ENCODE measurements around the gene AARS1. TPM values are rescaled to one million over a fixed set of nuclear protein-coding genes. Genes with fewer than 3 reads are reported as not detected.
"Not testable (repeated sequence)": the region's sequence is repeated elsewhere in the genome, so short reads cannot be mapped to it uniquely, and the experiment has no call there.

The AARS1 gene
- total RNA-seq, 2 experiments from 2014 or later = 237 to 238 TPM

- no peak overlapping the region for H3K27ac Mint-ChIP-seq
- CTCF ChIA-PET = interaction anchor here (0.6 kb wide), 1 partner anchor 226 kb away, joined by 3 read pairs; no protein-coding TSS in a partner anchor
- H3K4me3 Mint-ChIP-seq = no peak overlapping the region
- DNase-seq = no peak
- peaks cover 21% of the 10 kb centered on the region for H3K36me3 Mint-ChIP-seq (ENCODE audit: low read depth)
- peaks cover 50% of the 10 kb centered on the region for H3K4me1 Mint-ChIP-seq (ENCODE audit: low read depth)
- H3K9me3 Mint-ChIP-seq = peaks cover 10% of the 10 kb centered on the region
- intact Hi-C loops (cut with micrococcal nuclease) = no loop called here
- no peaks in the 10 kb centered on the region for H3K27me3 Mint-ChIP-seq (ENCODE audit: low read depth)
Measured at GRCh38 chr16:70301121-70301520, 11.8 kb upstream of the AARS1 start.

GRCh38 chr16:70298988-70299938, 10.0 kb upstream of the AARS1 start, which contains the start of gene DDX19B:
Gene DDX19B (plus strand): TSS chr16:70299186. CDS start chr16:70299298, 112 bp downstream.
- intact Hi-C loops (cut with micrococcal nuclease) = loop anchor here (1.0 kb wide), 2 partner anchors 10 to 47 kb away; partner anchors contain the start of genes AARS1 and DDX19A
- H3K4me1 Mint-ChIP-seq (ENCODE audit: low read depth) = peaks cover 41% of the 10 kb centered on the region
- H3K27me3 Mint-ChIP-seq (ENCODE audit: low read depth) = no peaks in the 10 kb centered on the region
- H3K9me3 Mint-ChIP-seq = peaks cover 10% of the 10 kb centered on the region
- peak within 1 kb of the TSS; percentile 89 for H3K4me3 Mint-ChIP-seq
- peak; percentile 78 for DNase-seq
- H3K27ac Mint-ChIP-seq = peak within 1 kb of the TSS; percentile 92
- H3K36me3 Mint-ChIP-seq (ENCODE audit: low read depth) = peaks cover 21% of the 10 kb centered on the region
- CTCF ChIA-PET = interaction anchor here (0.7 to 2.1 kb wide), 5 partner anchors 11 to 48 kb away, joined by 3 to 14 read pairs (median 4); partner anchors contain the start of genes DDX19A and EXOSC6

GRCh38 chr16:70295634-70296033, 6.3 kb upstream of the AARS1 start:
- intact Hi-C loops (cut with micrococcal nuclease) = no loop called here
- Mint-ChIP-seq H3K4me3 (no peak overlapping the region), H3K27ac (no peak overlapping the region), H3K9me3 (no peaks in the 10 kb centered on the region), H3K4me1 (ENCODE audit: low read depth) (peaks cover 24% of the 10 kb centered on the region), H3K36me3 (ENCODE audit: low read depth) (peaks cover 2% of the 10 kb centered on the region), H3K27me3 (ENCODE audit: low read depth) (no peaks in the 10 kb centered on the region)
- no peak for DNase-seq
- CTCF ChIA-PET = interaction anchor here (0.7 kb wide), 1 partner anchor 101 kb away, joined by 5 read pairs; no protein-coding TSS in a partner anchor

GRCh38 chr16:70294385-70295025, 5.2 kb upstream of the AARS1 start:
- DNase-seq = no peak
- no peaks in the 10 kb centered on the region for H3K36me3 Mint-ChIP-seq (ENCODE audit: low read depth)
- H3K27me3 Mint-ChIP-seq (ENCODE audit: low read depth) = no peaks in the 10 kb centered on the region
- H3K4me1 Mint-ChIP-seq (ENCODE audit: low read depth) = peaks cover 20% of the 10 kb centered on the region
- CTCF ChIA-PET = no interaction called here
- H3K27ac Mint-ChIP-seq = no peak overlapping the region
- H3K4me3 Mint-ChIP-seq = no peak overlapping the region
- intact Hi-C loops (cut with micrococcal nuclease) = no loop called here
- no peaks in the 10 kb centered on the region for H3K9me3 Mint-ChIP-seq

- H3K9me3 Mint-ChIP-seq; DNase-seq; H3K27ac Mint-ChIP-seq; H3K27me3 Mint-ChIP-seq (ENCODE audit: low read depth); intact Hi-C loops (cut with micrococcal nuclease); H3K4me3 Mint-ChIP-seq: not testable (repeated sequence)
- peaks cover 17% of the 10 kb centered on the region for H3K36me3 Mint-ChIP-seq (ENCODE audit: low read depth)
- peaks cover 22% of the 10 kb centered on the region for H3K4me1 Mint-ChIP-seq (ENCODE audit: low read depth)
- CTCF ChIA-PET = interaction anchor here (0.6 kb wide), 2 partner anchors 286 to 1414 kb away, joined by 3 to 5 read pairs; no protein-coding TSS in a partner anchor
Measured at GRCh38 chr16:70292148-70292547, 2.8 kb upstream of the AARS1 start.

- Mint-ChIP-seq H3K9me3 (no peaks in the 10 kb centered on the region), H3K4me3 (no peak overlapping the region), H3K27ac (peak overlapping the region; percentile 99)
Measured at GRCh38 chr16:70290949-70291519, 1.7 kb upstream of the AARS1 start.

GRCh38 chr16:70287304-70287971, 1.9 kb downstream of the AARS1 start:
- H3K27ac Mint-ChIP-seq = peak overlapping the region; percentile 99
- H3K27me3 Mint-ChIP-seq (ENCODE audit: low read depth); H3K9me3 Mint-ChIP-seq; intact Hi-C loops (cut with micrococcal nuclease); DNase-seq: not testable (repeated sequence)
- peaks cover 49% of the 10 kb centered on the region for H3K4me1 Mint-ChIP-seq (ENCODE audit: low read depth)
- CTCF ChIA-PET = interaction anchor here (1.0 to 1.7 kb wide), 2 partner anchors 20 to 244 kb away, joined by 3 to 5 read pairs; no protein-coding TSS in a partner anchor
- peak overlapping the region; percentile 99 for H3K4me3 Mint-ChIP-seq
- peaks cover 48% of the 10 kb centered on the region for H3K36me3 Mint-ChIP-seq (ENCODE audit: low read depth)

More at GRCh38 chr16:70290949-70291519, 1.7 kb upstream of the AARS1 start:
- Mint-ChIP-seq H3K4me1 (ENCODE audit: low read depth) (peaks cover 22% of the 10 kb centered on the region), H3K27me3 (ENCODE audit: low read depth) (no peaks in the 10 kb centered on the region), H3K36me3 (ENCODE audit: low read depth) (peaks cover 17% of the 10 kb centered on the region)
- DNase-seq = no peak
- intact Hi-C loops (cut with micrococcal nuclease) = no loop called here
- CTCF ChIA-PET = no interaction called here

- CTCF ChIA-PET = no interaction called here
- Mint-ChIP-seq H3K4me3 (no peak overlapping the region), H3K4me1 (ENCODE audit: low read depth) (peaks cover 9% of the 10 kb centered on the region), H3K27me3 (ENCODE audit: low read depth) (no peaks in the 10 kb centered on the region), H3K9me3 (no peaks in the 10 kb centered on the region), H3K27ac (no peak overlapping the region), H3K36me3 (ENCODE audit: low read depth) (peaks cover 60% of the 10 kb centered on the region)
- intact Hi-C loops (cut with micrococcal nuclease) = no loop called here
- no peak for DNase-seq
Measured at GRCh38 chr16:70276392-70276791, 12.9 kb downstream of the AARS1 start.

- no peak for DNase-seq
- H3K4me1 Mint-ChIP-seq (ENCODE audit: low read depth) = peaks cover 2% of the 10 kb centered on the region
- intact Hi-C loops (cut with micrococcal nuclease) = no loop called here
- CTCF ChIA-PET = interaction anchor here (1.0 to 1.6 kb wide), 3 partner anchors 17 to 21 kb away, joined by 3 to 12 read pairs (median 4); no protein-coding TSS in a partner anchor
- H3K27me3 Mint-ChIP-seq (ENCODE audit: low read depth) = no peaks in the 10 kb centered on the region
- no peaks in the 10 kb centered on the region for H3K9me3 Mint-ChIP-seq
- H3K4me3 Mint-ChIP-seq = no peak overlapping the region
- H3K36me3 Mint-ChIP-seq (ENCODE audit: low read depth) = peaks cover 66% of the 10 kb centered on the region
- no peak overlapping the region for H3K27ac Mint-ChIP-seq
Measured at GRCh38 chr16:70271696-70272095, 17.6 kb downstream of the AARS1 start.

GRCh38 chr16:70270176-70270575, 19.1 kb downstream of the AARS1 start:
- peaks cover 67% of the 10 kb centered on the region for H3K36me3 Mint-ChIP-seq (ENCODE audit: low read depth)
- H3K27ac Mint-ChIP-seq = no peak overlapping the region
- intact Hi-C loops (cut with micrococcal nuclease) = no loop called here
- no peaks in the 10 kb centered on the region for H3K9me3 Mint-ChIP-seq
- DNase-seq = no peak
- H3K4me1 Mint-ChIP-seq (ENCODE audit: low read depth) = no peaks in the 10 kb centered on the region
- H3K27me3 Mint-ChIP-seq (ENCODE audit: low read depth) = no peaks in the 10 kb centered on the region
- CTCF ChIA-PET = interaction anchor here (1.2 kb wide), 1 partner anchor 295 kb away, joined by 4 read pairs; no protein-coding TSS in a partner anchor
- no peak overlapping the region for H3K4me3 Mint-ChIP-seq

GRCh38 chr16:70269471-70269870, 19.8 kb downstream of the AARS1 start:
- Mint-ChIP-seq H3K36me3 (ENCODE audit: low read depth) (peaks cover 69% of the 10 kb centered on the region), H3K4me3 (no peak overlapping the region), H3K9me3 (no peaks in the 10 kb centered on the region), H3K27me3 (ENCODE audit: low read depth) (no peaks in the 10 kb centered on the region), H3K4me1 (ENCODE audit: low read depth) (no peaks in the 10 kb centered on the region), H3K27ac (no peak overlapping the region)
- intact Hi-C loops (cut with micrococcal nuclease) = loop anchor here (5.0 kb wide), 1 partner anchor 283 kb away; no protein-coding TSS in a partner anchor
- no peak for DNase-seq
- CTCF ChIA-PET = interaction anchor here (1.2 kb wide), 1 partner anchor 296 kb away, joined by 4 read pairs; no protein-coding TSS in a partner anchor
